CMK (cell line): ENCODE measurements around the gene SYTL1.
"Not testable (repeated sequence)": the region's sequence is repeated elsewhere in the genome, so short reads cannot be mapped to it uniquely, and the experiment has no call there.

Experiments used
- DNase-seq: peaks from one replicate; pipeline ENCODE4 v3.0.0-alpha.2; 2010; ENCODE audit warnings: low read depth

SYTL1 gene

GRCh38 chr1:27384797-27385196, 43.0 kb downstream of the SYTL1 start:
- not testable (repeated sequence) for DNase-seq

GRCh38 chr1:27388337-27389005, 46.6 kb downstream of the SYTL1 start:
- DNase-seq, result no peak

- DNase-seq, result no peak
Observed at GRCh38 chr1:27391511-27392095, 49.8 kb downstream of the SYTL1 start.

GRCh38 chr1:27392096-27392777, 50.4 kb downstream of the SYTL1 start, which contains the start of gene GPR3:
Gene GPR3 (plus strand): TSS chr1:27392622. CDS start chr1:27393799, 1,177 bp downstream.
- peak; percentile 86 for DNase-seq

GRCh38 chr1:27392778-27393635, 51.2 kb downstream of the SYTL1 start:
- no peak for DNase-seq

- DNase-seq, result no peak
Observed at GRCh38 chr1:27393641-27394281, 51.9 kb downstream of the SYTL1 start.

GRCh38 chr1:27394282-27394658, 52.4 kb downstream of the SYTL1 start:
- DNase-seq, result no peak

- no peak for DNase-seq
Observed at GRCh38 chr1:27394925-27395324, 53.1 kb downstream of the SYTL1 start.

- peak; percentile 50 for DNase-seq
Observed at GRCh38 chr1:27395441-27396195, 53.8 kb downstream of the SYTL1 start.

GRCh38 chr1:27397110-27397509, 55.3 kb downstream of the SYTL1 start:
- DNase-seq, result no peak

- no peak for DNase-seq
Observed at GRCh38 chr1:27397749-27398148, 55.9 kb downstream of the SYTL1 start.

- DNase-seq, result no peak
Observed at GRCh38 chr1:27398405-27399149, 56.8 kb downstream of the SYTL1 start.

GRCh38 chr1:27399251-27400025, 57.6 kb downstream of the SYTL1 start:
- DNase-seq, result no peak

GRCh38 chr1:27400082-27400962, 58.5 kb downstream of the SYTL1 start:
- no peak for DNase-seq

- no peak for DNase-seq
Observed at GRCh38 chr1:27400963-27401341, 59.1 kb downstream of the SYTL1 start.

GRCh38 chr1:27402349-27402754, 60.5 kb downstream of the SYTL1 start:
- no peak for DNase-seq

GRCh38 chr1:27403065-27403726, 61.4 kb downstream of the SYTL1 start:
- DNase-seq, result no peak
